T-helper 2 cell treated with Interferon-gamma antibody and Interleukin-4, amounts not matched to agents 5 μg/mL and 100 μg/mL, for 36 hours (primary cell): ENCODE data around the gene WBP2.
A peak's percentile ranks its signal among the peaks of the same experiment; 100 is the strongest.
"Not testable (repeated sequence)": the region's sequence is repeated elsewhere in the genome, so short reads cannot be mapped to it uniquely, and the experiment has no call there.

ENCODE experiments used
- DNase-seq: peaks from one replicate; pipeline ENCODE4 v3.0.0; 2021; ENCODE audit warnings: low spot score
- H3K27ac Mint-ChIP-seq: one replicate; pipeline ENCODE4 v1.8.0; 2021; ENCODE audit warnings: mild to moderate bottlenecking, mixed read lengths
- H3K27me3 Mint-ChIP-seq: one replicate; pipeline ENCODE4 v1.8.0; 2021; ENCODE audit warnings: low read depth, mixed read lengths
- H3K36me3 Mint-ChIP-seq: one replicate; pipeline ENCODE4 v1.8.0; 2021; ENCODE audit warnings: low read depth, mixed read lengths
- H3K4me1 Mint-ChIP-seq: one replicate; pipeline ENCODE4 v1.8.0; 2021; ENCODE audit warnings: low read depth, mixed read lengths
- H3K4me3 Mint-ChIP-seq: one replicate; pipeline ENCODE4 v1.8.0; 2022; ENCODE audit warnings: mild to moderate bottlenecking, moderate library complexity, mixed read lengths
- H3K9me3 Mint-ChIP-seq: one replicate; pipeline ENCODE4 v1.8.0; 2021; ENCODE audit warnings: mixed read lengths

Gene WBP2

GRCh38 chr17:75818326-75818885, 36.7 kb downstream of the WBP2 start:
- Mint-ChIP-seq H3K36me3 (peaks cover 17% of the 10 kb centered on the region), H3K4me1 (peaks cover 3% of the 10 kb centered on the region), H3K27me3 (no peaks in the 10 kb centered on the region), H3K9me3 (no peaks in the 10 kb centered on the region), H3K27ac (peak overlapping the region; percentile 2), H3K4me3 (no peak overlapping the region)
- DNase-seq: no peak

GRCh38 chr17:75817571-75817970, 37.6 kb downstream of the WBP2 start:
- DNase-seq: no peak
- Mint-ChIP-seq H3K36me3 (peaks cover 21% of the 10 kb centered on the region), H3K4me1 (peaks cover 3% of the 10 kb centered on the region), H3K9me3 (no peaks in the 10 kb centered on the region), H3K4me3 (no peak overlapping the region), H3K27ac (no peak overlapping the region), H3K27me3 (no peaks in the 10 kb centered on the region)

GRCh38 chr17:75816693-75817092, 38.4 kb downstream of the WBP2 start:
- no peaks in the 10 kb centered on the region for H3K27me3 Mint-ChIP-seq
- no peaks in the 10 kb centered on the region for H3K9me3 Mint-ChIP-seq
- H3K36me3 Mint-ChIP-seq: peaks cover 22% of the 10 kb centered on the region
- no peak overlapping the region for H3K27ac Mint-ChIP-seq
- no peak overlapping the region for H3K4me3 Mint-ChIP-seq
- no peak for DNase-seq
- H3K4me1 Mint-ChIP-seq: peaks cover 3% of the 10 kb centered on the region

- peaks cover 18% of the 10 kb centered on the region for H3K36me3 Mint-ChIP-seq
- H3K4me3 Mint-ChIP-seq: no peak overlapping the region
- no peak overlapping the region for H3K27ac Mint-ChIP-seq
- no peaks in the 10 kb centered on the region for H3K4me1 Mint-ChIP-seq
- no peak for DNase-seq
- H3K9me3 Mint-ChIP-seq: no peaks in the 10 kb centered on the region
- H3K27me3 Mint-ChIP-seq: no peaks in the 10 kb centered on the region
Measured at GRCh38 chr17:75815399-75815798, 39.7 kb downstream of the WBP2 start.

GRCh38 chr17:75814900-75815373, 40.2 kb downstream of the WBP2 start:
- Mint-ChIP-seq H3K4me1 (no peaks in the 10 kb centered on the region), H3K27ac (peak overlapping the region; percentile 41), H3K36me3 (peaks cover 17% of the 10 kb centered on the region), H3K27me3 (no peaks in the 10 kb centered on the region), H3K4me3 (no peak overlapping the region), H3K9me3 (no peaks in the 10 kb centered on the region)
- DNase-seq: no peak

- H3K36me3 Mint-ChIP-seq: peaks cover 11% of the 10 kb centered on the region
- H3K27ac Mint-ChIP-seq: no peak overlapping the region
- H3K4me1 Mint-ChIP-seq: no peaks in the 10 kb centered on the region
- H3K27me3 Mint-ChIP-seq: no peaks in the 10 kb centered on the region
- H3K4me3 Mint-ChIP-seq: no peak overlapping the region
- H3K9me3 Mint-ChIP-seq: no peaks in the 10 kb centered on the region
- DNase-seq: no peak
Measured at GRCh38 chr17:75814021-75814395, 41.1 kb downstream of the WBP2 start.

GRCh38 chr17:75813081-75814020, 41.8 kb downstream of the WBP2 start:
- Mint-ChIP-seq H3K4me3 (no peak overlapping the region), H3K9me3 (no peaks in the 10 kb centered on the region), H3K27me3 (no peaks in the 10 kb centered on the region), H3K36me3 (peaks cover 8% of the 10 kb centered on the region), H3K4me1 (peaks cover 1% of the 10 kb centered on the region), H3K27ac (no peak overlapping the region)
- DNase-seq: no peak

- DNase-seq: no peak
- H3K36me3 Mint-ChIP-seq: peaks cover 8% of the 10 kb centered on the region
- peaks cover 1% of the 10 kb centered on the region for H3K4me1 Mint-ChIP-seq
- H3K4me3 Mint-ChIP-seq: no peak overlapping the region
- H3K9me3 Mint-ChIP-seq: no peaks in the 10 kb centered on the region
- no peak overlapping the region for H3K27ac Mint-ChIP-seq
- no peaks in the 10 kb centered on the region for H3K27me3 Mint-ChIP-seq
Measured at GRCh38 chr17:75812096-75813013, 42.8 kb downstream of the WBP2 start.

GRCh38 chr17:75811174-75811573, 44.0 kb downstream of the WBP2 start:
- Mint-ChIP-seq H3K4me3 (no peak overlapping the region), H3K27me3 (no peaks in the 10 kb centered on the region), H3K9me3 (no peaks in the 10 kb centered on the region), H3K4me1 (peaks cover 1% of the 10 kb centered on the region), H3K36me3 (peaks cover 8% of the 10 kb centered on the region), H3K27ac (no peak overlapping the region)
- no peak for DNase-seq

- H3K27ac Mint-ChIP-seq, H3K27me3 Mint-ChIP-seq, H3K4me1 Mint-ChIP-seq, H3K4me3 Mint-ChIP-seq, H3K9me3 Mint-ChIP-seq, DNase-seq, H3K36me3 Mint-ChIP-seq: not testable (repeated sequence)
Measured at GRCh38 chr17:75810756-75811155, 44.4 kb downstream of the WBP2 start.

GRCh38 chr17:75810216-75810615, 44.9 kb downstream of the WBP2 start:
- DNase-seq: no peak
- Mint-ChIP-seq H3K27ac (no peak overlapping the region), H3K36me3 (peaks cover 8% of the 10 kb centered on the region), H3K9me3 (no peaks in the 10 kb centered on the region), H3K4me1 (peaks cover 1% of the 10 kb centered on the region), H3K27me3 (no peaks in the 10 kb centered on the region), H3K4me3 (no peak overlapping the region)

- H3K4me1 Mint-ChIP-seq: peaks cover 1% of the 10 kb centered on the region
- H3K27ac Mint-ChIP-seq: no peak overlapping the region
- peaks cover 6% of the 10 kb centered on the region for H3K36me3 Mint-ChIP-seq
- no peaks in the 10 kb centered on the region for H3K9me3 Mint-ChIP-seq
- no peak for DNase-seq
- no peaks in the 10 kb centered on the region for H3K27me3 Mint-ChIP-seq
- H3K4me3 Mint-ChIP-seq: no peak overlapping the region
Measured at GRCh38 chr17:75809631-75810111, 45.5 kb downstream of the WBP2 start.

GRCh38 chr17:75808905-75809621, 46.1 kb downstream of the WBP2 start:
- Mint-ChIP-seq H3K9me3 (no peaks in the 10 kb centered on the region), H3K36me3 (peaks cover 6% of the 10 kb centered on the region), H3K27ac (no peak overlapping the region), H3K27me3 (no peaks in the 10 kb centered on the region), H3K4me3 (no peak overlapping the region), H3K4me1 (peaks cover 3% of the 10 kb centered on the region)
- no peak for DNase-seq
